Measurements from ENCODE around the gene ZNF672.

ZNF672 gene

DNA sequence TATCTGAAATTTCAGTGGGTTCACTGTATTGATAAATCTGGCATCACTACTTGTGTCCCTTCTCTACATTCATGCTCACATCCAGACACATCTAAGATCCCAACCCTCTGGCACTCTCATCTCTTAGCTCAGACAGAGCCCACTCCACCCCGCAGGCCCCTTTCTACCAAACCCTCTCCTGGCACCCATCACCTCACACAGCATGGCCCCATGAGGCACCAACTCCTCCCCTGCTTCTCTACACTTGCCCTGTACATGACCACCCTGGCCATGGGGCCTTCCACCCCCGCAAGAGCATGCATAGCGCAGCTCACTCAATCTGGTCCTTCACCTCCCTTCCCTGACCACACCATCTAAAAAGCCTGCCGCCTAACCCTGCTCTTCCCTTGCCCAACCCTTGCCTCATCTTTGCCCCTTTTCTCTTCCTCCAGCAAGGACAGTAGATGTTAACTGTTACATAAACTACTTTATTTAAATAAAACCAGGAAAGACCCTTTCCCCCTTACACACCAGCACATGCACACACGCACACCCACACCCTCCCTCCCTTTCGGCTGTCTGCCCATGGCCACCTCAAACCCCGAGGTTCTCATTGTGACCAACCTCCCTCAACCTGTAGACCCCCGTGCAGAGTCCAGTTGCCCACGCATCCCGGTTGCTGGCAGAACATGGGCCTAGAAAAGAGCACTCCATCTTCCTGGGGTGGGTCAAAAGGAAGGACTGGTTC is 27.9 kb upstream of the ZNF672 start:
- H3K27me3 ChIP-seq = no peaks in the 10 kb centered on the region
- H3K27ac ChIP-seq = peak overlapping the region in 9 of 11 experiments; percentile 46 to 94 (median 72); a peak in 18 of 22 replicates
- H3K4me2 ChIP-seq = peak overlapping the region; percentile 68 to 96 (median 86)
- H3K9ac ChIP-seq = peak overlapping the region in 9 of 11 experiments; percentile 28 to 64 (median 52); a peak in 16 of 22 replicates
- peaks cover 0 to 8% (median 0%) of the 10 kb centered on the region in 11 experiments; a peak in 1 of 22 replicates for H3K9me3 ChIP-seq (replicated peaks in 1 of 11)
- peak overlapping the region in 5 of 10 experiments; percentile 23 to 47 (median 40); a peak in 7 of 20 replicates for H3K4me3 ChIP-seq
- TF ChIP-seq Cebpa-rat (IDR thresholded peaks at IDR 0.05) = no peak
- peaks cover 0 to 22% (median 0%) of the 10 kb centered on the region in 11 experiments; a peak in 5 of 22 replicates for H4K20me1 ChIP-seq
- H3K4me1 ChIP-seq = peaks cover 69 to 95% (median 83%) of the 10 kb centered on the region in 10 experiments
- peaks cover 39 to 53% (median 41%) of the 10 kb centered on the region in 11 experiments for H3K36me3 ChIP-seq

DNA sequence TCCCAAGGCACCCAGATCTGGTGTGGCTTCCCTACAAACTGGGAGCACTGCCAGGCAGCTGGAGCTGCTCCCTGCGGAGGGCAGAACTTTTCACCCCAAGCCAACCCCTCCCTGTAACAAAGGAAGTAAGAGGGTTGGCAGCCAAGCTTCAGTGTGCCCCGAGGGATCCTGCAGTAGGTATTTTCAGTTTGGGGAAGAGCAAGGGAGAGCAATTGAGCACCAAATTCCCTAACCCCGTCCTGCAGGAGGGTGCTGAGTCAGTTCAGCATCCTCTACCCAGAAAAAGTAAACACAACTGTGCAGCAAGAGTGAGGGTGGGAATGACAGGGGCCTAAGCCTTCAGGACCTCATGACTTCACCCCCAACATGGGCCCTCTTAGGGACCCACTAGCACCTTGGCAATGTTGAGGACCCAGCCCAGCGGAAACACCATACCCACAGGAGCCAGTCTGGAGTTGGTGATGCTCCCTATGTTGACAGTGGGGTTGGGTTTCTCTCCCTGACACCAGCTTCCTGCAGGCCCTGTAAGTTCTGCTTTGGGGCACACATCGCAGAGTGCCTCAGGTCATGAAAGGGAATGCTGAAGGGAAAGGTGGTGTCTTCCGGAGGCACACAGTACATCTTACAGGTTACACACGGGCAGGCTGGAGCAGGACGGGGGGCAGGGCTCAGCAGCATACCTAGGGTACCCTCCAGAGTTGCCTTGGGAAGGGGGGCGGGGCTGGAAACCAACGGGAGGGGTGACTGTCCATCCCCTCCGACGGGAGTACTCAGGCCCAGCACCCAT is 27.1 kb upstream of the ZNF672 start:
- no peak for TF ChIP-seq Cebpa-rat (IDR thresholded peaks at IDR 0.05)
- H3K4me2 ChIP-seq = peak overlapping the region; percentile 68 to 96 (median 86)
- H3K9ac ChIP-seq = peak overlapping the region; percentile 5 to 64 (median 50); a peak in 19 of 22 replicates
- no peaks in the 10 kb centered on the region for H3K27me3 ChIP-seq
- peak overlapping the region in 7 of 10 experiments; percentile 19 to 47 (median 23); a peak in 10 of 20 replicates for H3K4me3 ChIP-seq
- H4K20me1 ChIP-seq = peaks cover 0 to 17% (median 0%) of the 10 kb centered on the region in 11 experiments; a peak in 5 of 22 replicates
- H3K4me1 ChIP-seq = peaks cover 61 to 95% (median 83%) of the 10 kb centered on the region in 10 experiments
- H3K9me3 ChIP-seq (replicated peaks in 1 of 11) = peaks cover 0 to 8% (median 0%) of the 10 kb centered on the region in 11 experiments; a peak in 1 of 22 replicates
- H3K36me3 ChIP-seq = peaks cover 46 to 61% (median 49%) of the 10 kb centered on the region in 11 experiments
- H3K27ac ChIP-seq = peak overlapping the region in 9 of 11 experiments; percentile 46 to 94 (median 72); a peak in 18 of 22 replicates

- peaks cover 0 to 8% (median 0%) of the 10 kb centered on the region in 11 experiments; a peak in 1 of 22 replicates for H3K9me3 ChIP-seq (replicated peaks in 1 of 11)
- no peaks in the 10 kb centered on the region for H3K27me3 ChIP-seq
- H3K4me3 ChIP-seq = peak overlapping the region in 6 of 10 experiments; percentile 19 to 47 (median 32); a peak in 2 of 20 replicates
- peak overlapping the region in 9 of 11 experiments; percentile 36 to 64 (median 52); a peak in 17 of 22 replicates for H3K9ac ChIP-seq
- peaks cover 54 to 69% (median 58%) of the 10 kb centered on the region in 11 experiments for H3K36me3 ChIP-seq
- H4K20me1 ChIP-seq = peaks cover 0 to 17% (median 0%) of the 10 kb centered on the region in 11 experiments; a peak in 6 of 22 replicates
- peak overlapping the region; percentile 68 to 96 (median 86) for H3K4me2 ChIP-seq
- peaks cover 61 to 95% (median 83%) of the 10 kb centered on the region in 10 experiments for H3K4me1 ChIP-seq
- peak overlapping the region in 9 of 11 experiments; percentile 32 to 94 (median 72); a peak in 17 of 22 replicates for H3K27ac ChIP-seq
- TF ChIP-seq Cebpa-rat (IDR thresholded peaks at IDR 0.05) = no peak
Observed at GRCh38 chr1:248811514-248812490, 26.2 kb upstream of the ZNF672 start.

DNA sequence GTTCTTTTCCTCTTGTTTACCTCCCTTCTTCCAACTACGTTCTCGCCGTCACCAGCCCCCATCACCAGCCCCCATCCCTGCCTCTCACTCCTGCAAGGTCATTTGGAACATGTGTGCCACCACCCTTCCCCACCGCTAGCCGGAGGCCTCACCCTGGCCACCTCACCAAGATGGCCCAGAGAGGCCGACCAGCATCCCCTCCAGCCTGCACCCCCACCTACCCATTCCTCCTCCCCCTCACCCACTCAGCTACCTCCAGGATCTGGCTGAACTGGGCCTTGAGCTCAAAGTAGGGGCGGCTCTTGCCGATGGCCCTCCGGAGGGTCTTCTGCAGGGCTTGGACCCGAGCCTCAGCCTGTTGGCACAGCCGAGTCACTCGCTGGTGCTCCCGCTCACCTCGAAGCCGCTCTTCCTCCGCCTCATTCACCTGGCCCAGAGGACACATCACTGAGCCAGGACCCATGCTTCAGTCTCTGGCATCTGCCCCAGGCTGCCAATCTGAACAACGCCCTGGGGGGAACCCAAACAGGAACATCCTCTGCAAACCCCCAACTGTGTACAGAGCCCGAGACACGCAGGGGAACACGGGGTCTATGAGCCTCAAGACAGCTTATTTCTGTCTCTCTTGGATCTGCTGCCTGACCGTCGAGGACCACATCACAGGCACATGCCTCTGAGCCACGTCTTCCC is 25.1 kb upstream of the ZNF672 start:
- H3K9me3 ChIP-seq (replicated peaks in 1 of 11) = peaks cover 0 to 8% (median 0%) of the 10 kb centered on the region in 11 experiments; a peak in 1 of 22 replicates
- H3K4me2 ChIP-seq = peak overlapping the region in 10 of 11 experiments; percentile 19 to 96 (median 86); a peak in 11 of 22 replicates
- peak overlapping the region in 7 of 11 experiments; percentile 66 to 94 (median 76); a peak in 13 of 22 replicates for H3K27ac ChIP-seq
- no peak overlapping the region for H3K4me3 ChIP-seq
- peak overlapping the region in 2 of 11 experiments; percentile 48 to 59; a peak in 1 of 22 replicates for H3K9ac ChIP-seq
- H3K4me1 ChIP-seq = peaks cover 61 to 95% (median 83%) of the 10 kb centered on the region in 10 experiments
- H4K20me1 ChIP-seq = peaks cover 0 to 28% (median 0%) of the 10 kb centered on the region in 11 experiments; a peak in 6 of 22 replicates
- no peak for TF ChIP-seq Cebpa-rat (IDR thresholded peaks at IDR 0.05)
- no peaks in the 10 kb centered on the region for H3K27me3 ChIP-seq
- peaks cover 56 to 71% (median 66%) of the 10 kb centered on the region in 11 experiments for H3K36me3 ChIP-seq

DNA sequence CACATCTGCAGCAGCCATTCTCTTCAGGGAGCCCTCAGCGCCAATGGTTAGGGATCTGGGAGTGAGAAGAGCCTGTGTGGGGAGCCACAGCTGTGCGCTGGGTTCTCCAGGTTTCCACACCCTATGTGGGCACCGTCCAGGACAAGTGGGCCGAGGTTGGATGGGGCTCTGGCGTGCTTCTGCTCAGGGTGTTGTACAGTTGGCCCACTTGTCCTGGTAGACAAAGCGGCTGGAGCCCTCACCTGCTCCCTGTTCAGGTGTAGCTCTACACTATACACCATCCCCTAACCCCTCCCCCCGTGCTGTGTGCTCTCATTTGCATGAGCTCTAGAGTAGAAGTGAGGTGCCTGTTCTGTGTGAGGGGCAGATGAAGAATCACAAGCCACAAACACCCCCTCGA is 24.5 kb upstream of the ZNF672 start:
- H3K9me3 ChIP-seq (replicated peaks in 1 of 11) = peaks cover 0 to 8% (median 0%) of the 10 kb centered on the region in 11 experiments; a peak in 1 of 22 replicates
- H3K27me3 ChIP-seq = no peaks in the 10 kb centered on the region
- no peak overlapping the region for H3K9ac ChIP-seq
- peaks cover 63 to 75% (median 68%) of the 10 kb centered on the region in 11 experiments for H3K36me3 ChIP-seq
- H3K4me1 ChIP-seq = peaks cover 54 to 95% (median 80%) of the 10 kb centered on the region in 10 experiments
- no peak overlapping the region for H3K4me3 ChIP-seq
- TF ChIP-seq Cebpa-rat (IDR thresholded peaks at IDR 0.05) = no peak
- peaks cover 0 to 35% (median 0%) of the 10 kb centered on the region in 11 experiments; a peak in 8 of 22 replicates for H4K20me1 ChIP-seq
- peak overlapping the region in 1 of 11 experiments; percentile 90; a peak in 1 of 22 replicates for H3K4me2 ChIP-seq
- H3K27ac ChIP-seq = peak overlapping the region in 6 of 11 experiments; percentile 71 to 94 (median 83); a peak in 8 of 22 replicates

GRCh38 chr1:248814351-248814750 is 23.7 kb upstream of the ZNF672 start:
- H3K27ac ChIP-seq = peak overlapping the region in 6 of 11 experiments; percentile 29 to 94 (median 87); a peak in 7 of 22 replicates
- H3K36me3 ChIP-seq = peaks cover 71 to 82% (median 75%) of the 10 kb centered on the region in 11 experiments
- H3K4me1 ChIP-seq = peaks cover 51 to 97% (median 85%) of the 10 kb centered on the region in 10 experiments
- no peak overlapping the region for H3K9ac ChIP-seq
- H3K4me3 ChIP-seq = no peak overlapping the region
- peaks cover 0 to 8% (median 0%) of the 10 kb centered on the region in 11 experiments; a peak in 1 of 22 replicates for H3K9me3 ChIP-seq (replicated peaks in 1 of 11)
- no peak for TF ChIP-seq Cebpa-rat (IDR thresholded peaks at IDR 0.05)
- no peaks in the 10 kb centered on the region for H3K27me3 ChIP-seq
- H3K4me2 ChIP-seq = peak overlapping the region in 1 of 11 experiments; percentile 86; a peak in 3 of 22 replicates
- H4K20me1 ChIP-seq = peaks cover 0 to 43% (median 0%) of the 10 kb centered on the region in 11 experiments; a peak in 9 of 22 replicates
